Right ventricle myocardium superior (tissue), 1 donor: ENCODE measurements around the gene SLC4A9. TPM values are rescaled to one million over a fixed set of nuclear protein-coding genes. Genes with fewer than 3 reads are reported as not detected.
A peak's percentile ranks its signal among the peaks of the same experiment; 100 is the strongest.

Experiments
- ATAC-seq: fragments of 200-7000 bp; cut with Tn5 transposase; one replicate; pipeline ENCODE4 v1.9.1; 2020; ENCODE audit warnings: mild to moderate bottlenecking; ENCODE audit not compliant: poor library complexity
- DNase-seq: peaks from one replicate; pipeline ENCODE4 v3.0.0-alpha.2; 2020
- intact Hi-C: fragments of 100-400 bp; cut with DNase I; formaldehyde crosslinking; loops from one replicate; pipeline ENCODE4 v1.11.2; 2022
- long read RNA-seq: library from polyadenylated mRNA; unstranded; transcript quantifications from one replicate; pipeline ENCODE4 v2.0.0, GENCODE V29; 2021
- total RNA-seq: library from RNA; stranded (reverse); fragmentation: NEBNext Ultra II Directional; extraction: Animal tissue kit (Norgen Biotek cat#: 25700); gene quantifications from one replicate; pipeline ENCODE4 v1.2.1, GENCODE V29; 2021
- donor health status: DM: no; HTN: yes; CAD: no; lungs with severe emphysema.

Gene SLC4A9, protein sequence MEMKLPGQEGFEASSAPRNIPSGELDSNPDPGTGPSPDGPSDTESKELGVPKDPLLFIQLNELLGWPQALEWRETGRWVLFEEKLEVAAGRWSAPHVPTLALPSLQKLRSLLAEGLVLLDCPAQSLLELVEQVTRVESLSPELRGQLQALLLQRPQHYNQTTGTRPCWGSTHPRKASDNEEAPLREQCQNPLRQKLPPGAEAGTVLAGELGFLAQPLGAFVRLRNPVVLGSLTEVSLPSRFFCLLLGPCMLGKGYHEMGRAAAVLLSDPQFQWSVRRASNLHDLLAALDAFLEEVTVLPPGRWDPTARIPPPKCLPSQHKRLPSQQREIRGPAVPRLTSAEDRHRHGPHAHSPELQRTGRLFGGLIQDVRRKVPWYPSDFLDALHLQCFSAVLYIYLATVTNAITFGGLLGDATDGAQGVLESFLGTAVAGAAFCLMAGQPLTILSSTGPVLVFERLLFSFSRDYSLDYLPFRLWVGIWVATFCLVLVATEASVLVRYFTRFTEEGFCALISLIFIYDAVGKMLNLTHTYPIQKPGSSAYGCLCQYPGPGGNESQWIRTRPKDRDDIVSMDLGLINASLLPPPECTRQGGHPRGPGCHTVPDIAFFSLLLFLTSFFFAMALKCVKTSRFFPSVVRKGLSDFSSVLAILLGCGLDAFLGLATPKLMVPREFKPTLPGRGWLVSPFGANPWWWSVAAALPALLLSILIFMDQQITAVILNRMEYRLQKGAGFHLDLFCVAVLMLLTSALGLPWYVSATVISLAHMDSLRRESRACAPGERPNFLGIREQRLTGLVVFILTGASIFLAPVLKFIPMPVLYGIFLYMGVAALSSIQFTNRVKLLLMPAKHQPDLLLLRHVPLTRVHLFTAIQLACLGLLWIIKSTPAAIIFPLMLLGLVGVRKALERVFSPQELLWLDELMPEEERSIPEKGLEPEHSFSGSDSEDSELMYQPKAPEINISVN
- not detected for total RNA-seq
- long read RNA-seq, result 0 reads

DNA sequence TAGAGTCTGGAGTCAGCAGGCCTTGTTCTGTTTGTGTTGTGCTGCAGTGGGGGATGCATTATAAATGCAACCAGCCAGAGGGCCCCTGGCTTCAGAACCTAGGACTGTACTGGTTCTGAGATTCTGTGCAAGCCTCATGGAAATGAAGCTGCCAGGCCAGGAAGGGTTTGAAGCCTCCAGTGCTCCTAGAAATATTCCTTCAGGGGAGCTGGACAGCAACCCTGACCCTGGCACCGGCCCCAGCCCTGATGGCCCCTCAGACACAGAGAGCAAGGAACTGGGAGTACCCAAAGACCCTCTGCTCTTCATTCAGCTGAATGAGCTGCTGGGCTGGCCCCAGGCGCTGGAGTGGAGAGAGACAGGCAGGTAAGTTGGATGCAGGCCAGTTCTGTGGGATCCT, at the start of gene SLC4A9:
Gene SLC4A9 (plus strand): TSS at position 94 of the 400 bp plus-strand sequence. CDS start 43 bp downstream, at position 137.
- ATAC-seq (no peak), DNase-seq (no peak)
- intact Hi-C loops, result no loop called here

DNA sequence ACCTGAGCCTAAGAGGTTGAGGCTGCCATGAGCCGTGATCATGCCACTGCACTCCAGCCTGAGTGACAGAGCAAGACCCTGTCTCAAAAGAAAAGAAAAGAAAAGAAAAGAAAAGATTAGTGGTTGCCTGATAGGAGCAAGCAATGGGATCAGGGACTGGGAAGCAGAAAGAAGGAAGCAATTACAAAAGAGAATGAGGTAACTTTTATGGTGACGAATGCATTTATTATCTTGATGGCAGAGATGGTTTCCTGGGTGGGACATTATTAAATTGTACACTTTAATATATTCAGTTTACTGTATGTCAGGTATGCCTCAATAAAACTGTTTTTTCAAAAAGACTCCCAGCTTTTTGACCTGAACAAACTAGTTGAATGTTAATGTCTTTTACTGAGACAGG, 49.6 kb upstream of the SLC4A9 start:
- intact Hi-C loops, result no loop called here
- DNase-seq (no peak), ATAC-seq (no peak)

DNA sequence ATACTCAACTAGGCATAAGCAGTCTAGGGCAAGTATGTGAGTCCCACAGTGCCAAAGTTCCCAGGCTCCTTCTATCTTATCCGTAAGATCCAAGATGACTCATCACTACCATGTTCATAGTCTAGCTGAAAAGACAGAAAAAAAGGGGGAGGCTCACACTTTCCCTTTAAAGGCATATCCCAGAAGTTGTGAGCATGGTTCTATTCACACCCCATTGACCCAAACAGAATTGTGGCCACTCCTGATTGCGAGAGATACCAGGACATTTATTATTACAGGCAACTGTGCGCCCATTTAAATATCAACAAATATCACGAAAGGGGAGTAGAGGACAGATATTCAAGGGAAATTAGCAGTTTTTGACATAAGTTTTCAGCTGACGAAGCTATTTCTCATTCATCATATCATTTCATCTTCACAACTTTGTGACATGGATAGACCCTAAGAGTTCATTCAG, 49.0 kb upstream of the SLC4A9 start:
- no peak for DNase-seq
- ATAC-seq, result no peak
- intact Hi-C loops, result no loop called here

DNA sequence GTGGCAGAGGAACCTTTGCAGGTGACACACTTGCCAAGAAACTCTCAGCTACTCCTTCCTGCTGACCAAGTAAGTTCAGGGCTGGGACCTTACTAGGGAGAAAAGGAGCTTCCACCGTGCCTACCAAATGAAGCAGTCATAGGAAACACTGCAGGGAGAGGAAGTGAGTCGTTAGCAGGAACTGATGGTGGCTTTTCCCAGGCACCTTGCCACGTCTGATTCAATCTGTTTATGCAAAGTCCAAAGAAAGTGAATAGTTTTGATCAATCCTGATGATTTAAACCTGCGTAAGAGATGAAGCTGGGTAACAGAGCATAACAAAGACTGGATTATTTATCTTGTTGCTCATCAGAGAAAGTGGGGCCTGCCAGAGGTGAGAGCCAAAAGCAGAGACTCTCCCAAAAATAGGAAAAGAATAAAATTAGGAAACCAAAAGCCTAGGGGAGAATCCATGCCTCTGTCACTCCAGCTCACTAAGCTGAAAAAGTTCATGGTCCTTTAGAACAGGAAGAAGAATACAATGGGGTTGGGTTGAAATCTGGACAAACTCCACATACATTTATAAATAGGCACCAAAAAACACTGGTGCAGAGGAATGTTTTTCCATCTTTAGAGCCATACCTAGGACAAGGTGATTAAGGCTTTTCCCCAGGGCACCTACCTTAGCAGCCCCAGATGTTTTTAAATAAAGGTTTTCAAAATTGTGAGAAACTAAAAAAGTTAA, 47.8 kb upstream of the SLC4A9 start:
- ATAC-seq, result peak; percentile 55
- intact Hi-C loops, result no loop called here
- no peak for DNase-seq

DNA sequence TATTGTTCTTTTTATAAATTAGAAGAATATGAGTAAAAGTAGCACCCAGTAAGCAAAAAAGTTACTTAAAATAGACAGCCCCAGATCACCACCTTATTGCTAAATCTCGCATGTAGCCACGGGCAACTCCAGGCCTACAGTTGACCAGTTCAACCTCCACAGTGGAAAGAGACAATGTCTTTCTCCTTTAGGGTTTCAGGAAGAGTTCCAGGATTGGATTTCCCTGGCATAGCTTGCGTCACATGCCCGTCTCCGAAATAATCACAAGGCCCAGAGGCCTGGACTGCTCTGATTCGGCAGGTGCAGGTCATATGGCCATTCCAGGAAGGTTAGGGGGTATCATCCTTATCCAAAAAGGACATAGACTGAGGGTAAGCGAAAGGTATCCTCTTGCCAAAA, 47.2 kb upstream of the SLC4A9 start:
- DNase-seq, result no peak
- intact Hi-C loops, result no loop called here
- no peak for ATAC-seq

DNA sequence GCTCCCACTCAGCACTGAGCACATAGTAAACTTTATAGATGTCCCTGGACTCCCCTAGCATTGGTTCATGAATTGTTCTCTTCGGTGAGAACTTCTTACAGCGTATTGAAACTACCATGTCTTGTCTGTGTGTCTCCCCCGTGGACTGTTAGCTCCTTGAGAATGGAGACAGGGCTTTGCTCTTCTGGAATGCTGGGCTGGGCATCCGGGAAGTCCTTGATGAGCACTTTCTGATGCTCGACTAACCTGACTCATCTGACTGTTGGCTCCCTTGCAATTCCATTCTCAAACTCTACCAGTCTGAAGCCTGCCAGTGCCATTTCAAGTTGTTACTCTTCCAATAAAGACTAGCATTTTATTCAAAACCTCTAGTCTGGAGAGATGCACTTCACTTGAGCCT, 42.1 kb upstream of the SLC4A9 start:
- intact Hi-C loops, result no loop called here
- DNase-seq, result no peak
- ATAC-seq, result no peak

DNA sequence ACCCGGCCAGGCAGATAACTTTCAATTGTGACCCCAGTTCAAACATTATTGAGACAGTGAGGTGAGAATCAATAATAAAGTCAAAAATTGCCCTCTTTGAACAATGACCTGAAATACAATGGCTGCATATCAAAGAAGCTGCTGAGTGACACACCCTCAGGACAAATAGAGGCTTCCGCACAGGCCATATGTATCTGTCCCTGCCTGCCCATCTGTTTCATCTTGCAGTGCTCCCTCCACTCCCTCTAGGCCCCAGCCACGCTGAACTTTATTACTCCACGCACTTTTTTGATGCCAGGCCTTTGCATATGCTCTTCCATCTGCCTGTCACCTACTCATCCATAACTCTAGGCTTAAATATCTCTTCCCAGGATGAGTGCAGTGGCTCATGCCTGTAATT, 41.2 kb upstream of the SLC4A9 start:
- no peak for ATAC-seq
- no peak for DNase-seq
- intact Hi-C loops, result no loop called here

DNA sequence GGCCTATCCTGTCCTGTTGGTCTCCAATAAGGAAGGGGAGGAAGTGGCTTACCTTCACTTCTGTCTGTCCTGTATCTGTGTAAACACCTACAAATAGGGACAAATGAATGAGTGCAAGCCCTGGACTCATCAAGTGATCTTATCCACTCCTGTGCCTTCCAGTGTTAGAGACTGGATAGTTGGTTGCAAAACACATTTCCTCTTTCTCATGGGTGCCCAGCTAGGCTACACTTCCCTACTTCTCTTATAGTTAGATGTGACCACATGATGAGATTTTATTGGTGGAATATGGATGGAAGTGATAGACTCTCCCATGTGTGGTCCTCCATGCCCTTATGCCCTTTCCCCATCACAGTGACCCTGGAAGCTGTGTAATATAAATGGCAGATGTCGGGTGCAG, 40.2 kb upstream of the SLC4A9 start:
- ATAC-seq (no peak), DNase-seq (no peak)
- intact Hi-C loops, result no loop called here

DNA sequence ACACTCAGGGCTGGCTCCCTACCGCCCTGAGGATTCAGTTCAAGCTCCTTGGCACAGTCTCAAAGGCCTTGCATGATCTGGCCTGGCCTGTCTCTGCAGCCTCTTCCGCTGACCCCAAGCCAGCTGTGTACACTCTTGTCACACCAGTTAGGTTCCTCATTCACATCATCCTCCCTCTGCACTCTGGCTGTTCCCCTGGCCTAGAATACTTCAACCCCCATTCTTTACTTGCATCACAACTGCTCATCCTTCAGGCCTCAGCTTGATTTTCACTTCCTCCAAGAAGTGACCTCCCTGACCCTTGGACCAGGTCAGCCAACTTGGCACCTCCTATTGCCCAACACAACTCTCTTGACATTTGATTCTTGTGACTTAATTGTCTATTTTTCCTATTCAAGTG, 38.2 kb upstream of the SLC4A9 start:
- peak; percentile 75 for DNase-seq
- peak; percentile 66 for ATAC-seq
- intact Hi-C loops, result no loop called here

DNA sequence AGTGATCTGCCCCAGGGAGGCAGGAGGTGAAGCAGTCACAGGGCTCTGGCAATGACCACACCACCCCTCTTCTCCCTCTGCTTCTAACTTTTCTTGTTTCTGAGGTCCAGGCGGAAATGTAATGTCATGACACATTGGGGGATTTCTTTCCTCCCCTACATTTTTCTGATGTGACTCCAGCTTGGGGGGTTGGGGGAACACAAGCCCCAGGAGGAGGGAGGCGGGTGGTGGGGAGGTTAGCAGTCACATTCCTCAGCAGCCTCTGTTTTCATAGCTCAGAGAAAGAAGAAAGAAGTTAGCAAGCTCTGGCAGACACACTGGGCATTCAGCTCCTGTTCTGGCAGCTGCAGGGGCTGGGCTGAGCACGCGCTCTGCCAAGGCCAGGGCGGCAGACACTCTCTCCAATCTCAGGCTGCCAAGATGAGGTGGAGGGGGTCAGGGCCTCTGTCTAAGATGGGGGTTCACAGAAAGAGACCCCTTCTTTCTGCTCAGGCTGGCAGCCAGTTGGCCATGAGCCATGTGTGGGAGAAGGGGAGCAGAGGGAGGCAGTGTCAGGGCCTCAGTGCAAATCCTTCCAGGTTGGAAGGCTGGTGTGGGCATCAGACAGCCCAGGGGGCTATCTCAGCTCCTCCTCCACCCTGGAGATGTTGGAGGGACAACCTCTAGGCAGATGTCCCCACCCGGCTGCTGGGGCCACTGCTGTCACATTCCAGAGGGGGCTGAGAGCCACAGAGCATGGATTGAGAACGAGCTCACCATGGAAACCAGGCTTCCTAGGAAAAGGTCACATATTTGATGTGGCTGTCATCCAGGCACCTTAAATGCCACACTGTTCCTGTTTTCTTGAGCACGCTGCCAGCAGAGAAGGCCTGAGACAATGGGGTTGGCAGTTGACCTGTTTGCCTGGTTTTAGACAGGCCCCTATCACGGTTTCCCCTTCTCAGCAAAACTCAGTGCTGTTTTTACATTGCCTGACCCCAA, 37.0 kb upstream of the SLC4A9 start:
- ATAC-seq, result peak; percentile 83
- peak; percentile 63 for DNase-seq
- intact Hi-C loops, result no loop called here

DNA sequence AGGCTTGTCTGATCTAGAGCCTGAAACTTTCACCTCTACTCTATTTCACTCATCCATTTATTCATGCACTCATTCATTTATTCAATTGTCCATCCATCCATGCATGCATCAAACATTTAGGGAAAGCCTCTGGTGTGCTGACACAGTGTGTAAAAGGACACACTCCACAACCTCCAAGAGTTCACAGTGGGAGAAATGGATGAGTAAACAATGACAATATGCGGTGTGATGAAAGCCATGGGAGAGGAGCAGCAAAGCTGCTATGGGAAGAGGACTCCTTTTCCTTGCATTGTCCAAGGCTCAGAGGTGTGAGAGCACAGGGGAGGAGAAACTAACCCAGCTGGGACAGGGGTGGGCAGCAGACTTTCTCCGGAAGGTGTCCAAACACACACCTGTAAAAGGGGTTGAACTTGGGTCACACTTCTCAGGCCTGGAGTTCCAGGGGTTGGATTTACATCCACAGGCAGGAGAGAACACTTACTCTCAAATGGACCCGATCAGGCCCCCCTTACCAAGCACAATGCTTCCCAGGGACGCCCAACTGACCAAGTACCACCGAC, 35.9 kb upstream of the SLC4A9 start:
- no peak for DNase-seq
- intact Hi-C loops, result no loop called here
- no peak for ATAC-seq

DNA sequence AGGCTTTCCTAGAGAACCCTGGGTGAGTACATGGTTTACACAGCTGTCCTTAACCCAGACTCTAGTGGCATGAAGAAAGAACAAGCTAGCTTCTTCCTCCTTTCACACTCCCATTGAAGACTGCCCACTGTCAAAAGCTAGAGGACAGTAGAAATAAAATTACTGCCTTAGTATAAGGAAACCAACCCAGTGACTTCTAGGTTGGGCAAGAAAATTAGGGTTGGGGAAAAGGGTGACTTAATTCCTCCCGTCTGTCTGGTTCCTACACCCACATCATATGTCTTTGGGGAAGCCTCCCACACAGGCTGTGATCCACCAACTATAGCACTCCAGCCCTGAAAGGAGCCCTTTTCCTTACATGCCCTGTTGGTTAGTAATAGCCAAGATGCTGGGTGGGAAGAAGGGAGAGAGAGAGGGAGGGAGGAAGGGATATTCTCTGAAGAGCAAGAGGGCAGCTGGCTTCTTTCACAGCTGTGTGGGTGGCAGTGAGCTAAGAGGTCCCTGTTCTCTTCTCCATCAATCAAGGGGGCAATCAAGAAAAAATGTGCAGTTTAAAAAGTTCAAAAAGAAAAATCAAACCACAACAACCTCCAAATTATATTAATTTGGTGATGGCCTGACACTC, 35.3 kb upstream of the SLC4A9 start:
- DNase-seq, result no peak
- intact Hi-C loops, result no loop called here
- ATAC-seq, result no peak

DNA sequence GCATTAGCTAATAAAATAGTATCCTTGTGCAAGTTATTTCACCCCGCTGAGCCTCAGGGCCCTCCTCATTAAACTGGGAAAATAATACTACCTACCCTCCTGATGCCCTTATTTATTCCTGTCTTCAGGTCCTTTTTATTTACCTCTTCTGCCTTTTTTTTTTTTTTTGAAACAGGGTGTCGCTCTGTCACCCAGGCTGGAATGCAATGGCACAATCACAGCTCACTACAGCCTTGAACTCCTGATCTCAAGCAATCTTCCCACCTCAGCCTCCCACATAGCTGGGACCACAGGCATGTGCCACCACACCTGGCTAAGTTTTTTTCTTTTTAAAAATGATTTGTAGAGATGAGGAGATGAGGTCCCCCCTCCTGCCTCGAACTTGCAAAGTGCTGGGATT, 34.5 kb upstream of the SLC4A9 start:
- no peak for ATAC-seq
- intact Hi-C loops, result no loop called here
- no peak for DNase-seq

DNA sequence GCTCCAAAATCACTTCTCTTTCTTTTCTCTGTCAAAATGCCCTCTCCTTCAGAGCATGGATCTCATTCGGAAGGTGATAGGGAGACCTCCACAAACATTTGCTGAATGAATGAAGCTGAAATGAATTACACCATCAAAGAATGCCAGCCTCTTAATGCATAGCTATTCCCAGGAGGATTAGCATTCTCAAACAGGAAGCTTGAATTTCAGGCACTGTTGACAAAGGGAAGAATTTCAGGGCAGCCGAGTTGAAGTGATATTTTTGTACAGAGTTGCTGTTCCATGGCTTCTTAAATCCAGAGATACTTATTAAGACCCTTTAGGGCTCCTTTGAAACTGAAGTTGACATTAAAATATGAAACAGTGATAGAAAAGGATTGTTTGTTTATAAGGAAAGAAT, 32.4 kb upstream of the SLC4A9 start:
- no peak for DNase-seq
- ATAC-seq, result no peak
- intact Hi-C loops, result no loop called here

DNA sequence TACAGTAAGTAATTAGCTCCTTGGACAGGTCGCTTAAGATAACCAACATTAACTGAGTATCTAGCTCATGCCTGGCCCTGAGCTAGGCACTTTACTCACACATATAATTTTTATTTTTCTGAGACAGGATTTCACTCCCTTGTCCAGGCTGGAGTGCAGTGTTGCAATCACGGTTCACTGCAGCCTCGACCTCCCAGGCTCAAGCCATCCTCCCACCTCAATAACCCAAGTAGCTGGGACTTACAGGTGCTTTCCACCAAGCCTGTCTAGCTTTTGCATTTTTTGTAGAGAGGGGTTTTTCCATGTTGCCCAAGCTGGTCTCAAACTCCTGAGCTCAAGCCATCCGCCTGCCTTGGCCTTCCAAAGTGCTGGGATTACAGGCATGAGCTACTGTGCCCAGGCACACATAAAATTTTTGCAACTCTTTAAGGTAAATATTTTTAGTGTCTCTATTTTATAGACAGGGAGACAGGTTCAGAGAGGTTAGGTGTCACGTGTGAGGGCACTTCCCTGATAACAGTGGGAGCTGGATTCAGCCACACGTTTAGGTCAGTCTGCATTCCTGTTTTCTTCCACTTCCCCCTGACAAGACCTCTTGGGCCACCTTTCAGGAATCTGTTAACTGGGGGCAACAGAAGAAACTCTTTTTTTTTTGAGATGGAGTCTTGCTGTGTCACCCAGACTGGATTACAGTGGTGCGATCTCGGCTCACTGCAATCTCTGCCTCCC, 31.8 kb upstream of the SLC4A9 start:
- ATAC-seq (no peak), DNase-seq (no peak)
- intact Hi-C loops, result no loop called here

DNA sequence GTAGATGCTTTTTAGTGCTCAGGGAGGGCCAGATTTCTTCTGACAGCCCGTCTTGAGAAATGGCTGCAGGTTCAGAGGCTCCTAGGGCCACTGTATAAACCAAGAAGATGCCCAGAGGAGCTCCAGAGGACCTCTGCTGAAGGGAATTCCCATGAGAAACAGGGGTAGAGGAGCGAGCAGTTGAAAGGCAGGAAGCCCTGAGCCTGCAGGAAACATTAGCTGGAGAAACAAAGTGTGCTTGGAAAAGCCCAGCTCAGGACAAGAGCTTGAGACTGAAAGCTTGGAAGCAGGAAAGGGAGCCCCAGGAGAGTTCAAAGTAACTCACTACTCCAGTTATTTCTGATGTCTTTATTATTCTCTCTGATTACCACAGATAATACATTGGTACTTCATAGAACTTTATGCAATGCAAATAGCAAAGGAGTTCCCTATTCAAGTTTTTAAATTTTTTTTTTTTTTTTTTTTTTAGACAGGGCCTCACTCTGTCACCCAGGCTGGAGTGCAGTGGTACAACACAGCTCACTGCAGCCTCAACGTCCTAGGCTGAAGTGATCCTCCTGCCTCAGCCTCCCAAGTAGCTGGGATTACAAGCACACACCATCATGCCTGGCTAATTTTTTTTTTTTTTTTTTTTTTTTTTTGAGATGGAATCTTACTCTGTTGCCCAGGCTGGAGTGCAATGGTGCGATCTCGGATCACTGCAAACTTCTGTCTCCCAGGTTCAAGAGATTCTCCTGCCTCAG, 30.1 kb upstream of the SLC4A9 start:
- ATAC-seq (peak; percentile 42), DNase-seq (no peak)
- intact Hi-C loops, result no loop called here
